Keratinocyte (primary cell): ENCODE results near the gene RHEB. TPM values are rescaled to one million over a fixed set of nuclear protein-coding genes. Genes with fewer than 3 reads are reported as not detected.

ENCODE experiments used
- DNase-seq: peaks from one replicate; pipeline ENCODE4 v3.0.0-alpha.2; 2011; ENCODE audit warnings: low read depth, missing footprints, low spot score
- FAIRE-seq: peaks from 2 replicates; lab custom pipeline; 2011; peaks lifted over from hg19 to GRCh38; lab: Jason Lieb, UNC
- H2AFZ ChIP-seq: 2 replicates; pipeline ENCODE4 v1.6.0; 2012; ENCODE audit warnings: low read length, control low read depth, inconsistent platforms; ENCODE audit not compliant: control insufficient read depth
- H3K27ac ChIP-seq: 2 replicates; pipeline ENCODE4 v1.5.1; 2011; ENCODE audit warnings: low read length; ENCODE audit not compliant: control insufficient read depth, insufficient read depth
- H3K27me3 ChIP-seq: 3 replicates; pipeline ENCODE4 v1.6.0; 2011; ENCODE audit warnings: low read length; ENCODE audit not compliant: control insufficient read depth, insufficient read depth; ENCODE audit errors: extremely low read depth
- H3K36me3 ChIP-seq, 2 experiments: 2 replicates in 1 of 2; 3 replicates in 1 of 2; pipeline ENCODE4 v1.5.1; 2011; ENCODE audit warnings: low read length in 2 of 2, mild to moderate bottlenecking in 1 of 2; ENCODE audit not compliant: control insufficient read depth in 2 of 2, insufficient read depth in 2 of 2; ENCODE audit errors: extremely low read depth in 1 of 2
- H3K4me1 ChIP-seq: 3 replicates; pipeline ENCODE4 v1.5.1; 2011; ENCODE audit warnings: low read length; ENCODE audit not compliant: control insufficient read depth, insufficient read depth; ENCODE audit errors: extremely low read depth
- H3K4me2 ChIP-seq: 3 replicates; pipeline ENCODE4 v1.6.0; 2011; ENCODE audit warnings: low read depth, low read length; ENCODE audit not compliant: control insufficient read depth, insufficient read depth; ENCODE audit errors: extremely low read depth
- H3K4me3 ChIP-seq, 3 experiments: fragments of 200-600 bp in 1 of 3; sonication (generic) in 1 of 3; 2 replicates in 2 of 3; 3 replicates in 1 of 3; pipeline ENCODE4 v1.5.1; 2011 to 2016; ENCODE audit warnings: low read length in 3 of 3, mild to moderate bottlenecking in 3 of 3, control low read depth in 2 of 3, inconsistent platforms in 1 of 3, low read depth in 1 of 3, mixed read lengths in 1 of 3, mixed run types in 1 of 3, moderate library complexity in 1 of 3; ENCODE audit not compliant: control insufficient read depth in 2 of 3, insufficient read depth in 2 of 3; ENCODE audit errors: extremely low read depth in 1 of 3
- H3K79me2 ChIP-seq: 2 replicates; pipeline ENCODE4 v1.6.0; 2012; ENCODE audit warnings: low read length; ENCODE audit not compliant: control insufficient read depth, insufficient read depth
- H3K9ac ChIP-seq: 3 replicates; pipeline ENCODE4 v1.6.0; 2011; ENCODE audit warnings: low read length; ENCODE audit not compliant: control insufficient read depth, insufficient read depth; ENCODE audit errors: extremely low read depth
- H3K9me1 ChIP-seq: 3 replicates; pipeline ENCODE4 v1.6.0; 2011; ENCODE audit warnings: low read length; ENCODE audit not compliant: control insufficient read depth, insufficient read depth; ENCODE audit errors: extremely low read depth
- H3K9me3 ChIP-seq: 2 replicates; pipeline ENCODE4 v1.5.1; 2012; ENCODE audit warnings: low read depth, low read length; ENCODE audit not compliant: control insufficient read depth
- H4K20me1 ChIP-seq: 3 replicates; pipeline ENCODE4 v1.6.0; 2011; ENCODE audit warnings: low read length; ENCODE audit not compliant: control insufficient read depth, insufficient read depth; ENCODE audit errors: extremely low read depth
- CTCF ChIP-seq, 3 experiments: IDR thresholded peaks in 1 of 3; conservative IDR thresholded peaks in 1 of 3; optimal IDR thresholded peaks in 1 of 3; 2 replicates in 2 of 3; 3 replicates in 1 of 3; pipeline versions ENCODE3 to v1.5.1; 2011; ENCODE audit warnings: low read length in 3 of 3, mild to moderate bottlenecking in 3 of 3, moderate library complexity in 2 of 3, control low read depth in 1 of 3, inconsistent platforms in 1 of 3; ENCODE audit not compliant: insufficient read depth in 2 of 3; ENCODE audit errors: extremely low read depth in 1 of 3
- EZH2 ChIP-seq: IDR thresholded peaks from one replicate; pipeline ENCODE4 v1.6.1; 2012; ENCODE audit warnings: inconsistent platforms, mild to moderate bottlenecking, low read length, moderate library complexity
- dilution Hi-C: fragments of 300-500 bp; cut with MboI; formaldehyde crosslinking; loops from one replicate; pipeline ENCODE4 v1.7.0; 2020; ENCODE audit warnings: low sequenced_read_pairs; ENCODE audit not compliant: extremely low pct_ligation_motif_present
- polyA plus RNA-seq, 5 experiments: library from polyadenylated mRNA; depleted of rRNA in 3 of 5; stranded (reverse) in 3 of 5; stranded (forward) in 1 of 5; unstranded in 1 of 5; fragments of >200 nt; gene quantifications; 1 replicate in 1 of 5; 2 replicates in 3 of 5; 3 replicates in 1 of 5; pipeline versions ENCODE4 v1.2.1 to v1.2.3, GENCODE V29; 2011 to 2012; ENCODE audit warnings: missing spikeins in 2 of 5, low read depth in 1 of 5, low replicate concordance in 1 of 5

The RHEB gene
- polyA plus RNA-seq, 1 donor (not counting 4 experiments of a cell fraction or from before 2014, with no cell fraction given): 138 TPM

GRCh38 chr7:151427705-151428377 is 91.9 kb downstream of the RHEB start:
- Histone ChIP-seq H3K9ac (no peak overlapping the region), H3K4me2 (no peak overlapping the region), H4K20me1 (no peaks in the 10 kb centered on the region), H3K36me3 (no peaks in the 10 kb centered on the region), H3K4me3 (no peak overlapping the region), H2AFZ (no peak overlapping the region), H3K9me3 (no peaks in the 10 kb centered on the region), H3K27ac (no peak overlapping the region), H3K4me1 (peaks cover 8% of the 10 kb centered on the region), H3K9me1 (no peaks in the 10 kb centered on the region), H3K27me3 (peaks cover 5% of the 10 kb centered on the region), H3K79me2 (no peaks in the 10 kb centered on the region)
- dilution Hi-C loops: no loop called here
- FAIRE-seq (no peak), DNase-seq (no peak)
- TF ChIP-seq EZH2: no peak
- no peak for TF ChIP-seq CTCF (optimal IDR thresholded peaks at IDR 0.05 in 1 of 3, IDR thresholded peaks at IDR 0.05 in 1 of 3, conservative IDR thresholded peaks at IDR 0.05 in 1 of 3; ENCODE audit: extremely low read depth in 1 of 3, insufficient read depth in 2 of 3, low read length in 3 of 3)

- Histone ChIP-seq H3K9ac (no peak overlapping the region), H2AFZ (no peak overlapping the region), H3K9me1 (no peaks in the 10 kb centered on the region), H3K27ac (no peak overlapping the region), H3K79me2 (no peaks in the 10 kb centered on the region), H3K36me3 (no peaks in the 10 kb centered on the region), H4K20me1 (no peaks in the 10 kb centered on the region), H3K4me1 (peaks cover 5% of the 10 kb centered on the region), H3K4me3 (no peak overlapping the region), H3K9me3 (peaks cover 4% of the 10 kb centered on the region), H3K27me3 (peaks cover 5% of the 10 kb centered on the region), H3K4me2 (peak overlapping the region; percentile 34)
- no peak for FAIRE-seq
- DNase-seq: no peak
- no peak for TF ChIP-seq CTCF (optimal IDR thresholded peaks at IDR 0.05 in 1 of 3, IDR thresholded peaks at IDR 0.05 in 1 of 3, conservative IDR thresholded peaks at IDR 0.05 in 1 of 3; ENCODE audit: extremely low read depth in 1 of 3, insufficient read depth in 2 of 3, low read length in 3 of 3)
- TF ChIP-seq EZH2: no peak
- dilution Hi-C loops: no loop called here
These were observed 92.6 kb downstream of the RHEB start for GRCh38 chr7:151426904-151427704.
